ENCODE results near the gene PIGQ.

Gene PIGQ

DNA sequence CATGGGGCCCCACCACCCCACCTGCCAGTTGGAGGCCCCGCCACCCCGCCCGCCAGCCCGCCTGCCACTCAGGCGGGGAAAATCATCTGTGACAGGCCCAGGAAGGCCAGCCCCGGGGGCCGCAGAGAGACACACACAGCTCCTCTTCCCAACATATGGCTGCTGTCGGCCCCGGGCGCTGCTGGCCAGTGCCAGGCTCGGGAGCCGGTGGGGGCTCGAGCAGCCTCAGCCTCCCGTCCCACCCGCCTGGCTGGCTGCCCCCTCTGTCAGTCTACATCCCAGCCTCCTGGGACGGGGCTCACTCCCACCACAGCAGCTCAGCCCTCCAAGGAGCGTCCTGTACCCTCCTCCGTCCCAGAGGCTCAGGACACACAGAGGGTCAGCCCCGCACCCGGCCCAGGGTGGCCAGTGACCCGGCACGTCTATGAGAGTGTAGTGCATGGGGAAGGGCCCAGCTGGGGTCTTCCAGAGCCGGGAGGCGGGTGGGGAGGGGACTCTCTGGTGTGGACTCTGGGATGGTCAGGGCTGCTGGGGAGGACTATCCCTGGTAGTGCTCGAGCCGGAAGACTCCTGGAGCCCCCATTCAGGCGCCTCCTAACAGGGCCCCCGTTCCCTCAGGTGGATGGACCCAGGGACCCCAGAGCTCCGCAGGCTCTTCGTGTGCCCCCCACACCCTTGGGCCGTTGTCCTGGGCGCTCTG, 13.1 kb upstream of the PIGQ start:
- DNase-seq, result no peak

DNA sequence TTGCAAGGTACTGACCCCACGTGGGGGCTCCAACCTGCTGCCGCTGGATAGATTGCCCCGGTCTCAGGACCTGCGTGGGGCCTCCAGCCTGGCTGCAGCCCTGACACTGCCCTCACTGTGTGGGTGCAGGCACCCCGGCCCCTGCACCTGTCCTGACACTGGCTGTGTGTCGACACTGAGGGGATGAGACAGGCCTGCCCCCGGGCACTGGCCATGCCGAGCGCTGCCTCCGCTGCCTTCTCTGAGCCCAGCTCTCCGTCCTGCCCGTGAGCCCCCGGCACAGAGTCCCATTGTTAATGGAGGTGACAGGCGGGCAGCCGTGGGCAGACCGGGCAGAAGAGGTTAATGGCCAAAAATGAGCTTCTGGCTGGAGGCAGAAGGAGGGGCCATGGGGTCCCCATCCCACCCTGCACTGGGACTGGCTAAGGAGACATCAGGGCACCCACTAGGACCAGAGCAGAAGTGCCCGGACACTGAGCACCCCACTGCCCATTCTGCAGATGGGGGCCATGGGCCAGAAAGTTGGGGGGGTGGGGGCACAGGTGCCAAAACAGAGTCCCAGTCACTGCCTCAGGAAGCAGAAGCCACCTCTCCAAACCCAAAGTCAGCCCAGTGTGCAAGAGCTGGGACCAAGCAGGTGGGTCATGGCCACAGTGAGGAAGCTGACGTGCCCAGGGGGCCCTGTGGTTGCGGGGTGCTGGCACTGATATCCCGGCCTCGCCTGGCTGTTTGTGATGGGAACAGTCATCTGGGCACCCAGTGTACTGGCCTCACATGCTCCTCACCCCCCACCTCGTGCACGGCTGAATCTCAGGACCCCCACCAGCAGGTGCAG, 12.1 kb upstream of the PIGQ start:
- no peak for DNase-seq

DNA sequence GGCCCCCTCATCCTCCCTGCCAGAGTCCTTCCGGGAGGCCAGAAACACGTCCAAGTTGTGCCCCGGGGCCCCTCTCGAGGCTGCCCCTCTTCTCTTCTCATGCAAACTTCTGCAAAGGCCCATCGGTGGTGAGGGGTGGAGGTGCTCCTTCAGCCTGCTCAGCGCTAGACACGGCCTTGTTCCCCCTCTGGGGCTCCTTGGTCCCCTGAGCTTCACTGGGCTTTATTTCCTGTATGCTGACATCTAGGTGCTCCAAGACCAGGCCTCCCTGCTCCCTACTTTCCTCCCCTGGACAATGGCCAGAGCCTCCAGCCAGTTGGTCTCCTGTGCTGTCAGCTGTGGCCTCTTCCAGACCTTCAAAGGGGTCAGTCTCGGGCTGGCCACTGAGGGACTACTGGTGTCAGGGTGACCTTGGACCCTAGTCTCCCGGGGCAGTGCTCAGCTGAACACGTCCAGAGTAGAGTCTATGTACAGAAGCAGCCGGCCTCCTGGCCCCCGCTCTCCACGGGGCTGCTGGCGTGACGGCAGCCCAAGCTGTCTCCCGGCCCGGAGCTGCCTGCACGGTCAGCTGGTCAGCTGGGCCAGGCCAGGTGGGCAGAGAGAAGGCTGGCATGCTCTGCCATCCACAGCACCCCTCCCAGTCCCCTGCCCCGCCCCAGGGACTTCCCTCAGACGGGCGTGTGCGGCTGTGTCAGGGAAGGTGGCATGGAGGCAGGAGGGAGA, 11.3 kb upstream of the PIGQ start:
- no peak for DNase-seq

DNA sequence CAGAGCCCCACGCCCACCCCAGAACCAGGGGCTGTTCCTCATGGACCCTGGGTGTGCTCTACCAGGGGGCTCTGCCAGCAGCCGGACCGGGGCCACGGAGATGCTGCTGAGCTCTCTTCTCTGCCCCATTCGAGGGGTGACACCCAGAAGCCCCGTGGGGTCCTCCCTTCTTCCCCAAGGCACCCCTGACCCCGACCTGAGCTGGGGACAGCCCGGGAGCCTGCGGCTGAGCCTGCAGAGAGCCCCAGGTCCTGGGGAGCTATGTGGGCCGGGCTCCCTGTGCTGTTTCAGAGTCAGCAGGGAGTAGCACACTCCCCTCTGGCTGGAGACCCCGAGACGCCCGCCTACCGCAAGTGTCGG, 10.8 kb upstream of the PIGQ start:
- DNase-seq, result no peak

DNA sequence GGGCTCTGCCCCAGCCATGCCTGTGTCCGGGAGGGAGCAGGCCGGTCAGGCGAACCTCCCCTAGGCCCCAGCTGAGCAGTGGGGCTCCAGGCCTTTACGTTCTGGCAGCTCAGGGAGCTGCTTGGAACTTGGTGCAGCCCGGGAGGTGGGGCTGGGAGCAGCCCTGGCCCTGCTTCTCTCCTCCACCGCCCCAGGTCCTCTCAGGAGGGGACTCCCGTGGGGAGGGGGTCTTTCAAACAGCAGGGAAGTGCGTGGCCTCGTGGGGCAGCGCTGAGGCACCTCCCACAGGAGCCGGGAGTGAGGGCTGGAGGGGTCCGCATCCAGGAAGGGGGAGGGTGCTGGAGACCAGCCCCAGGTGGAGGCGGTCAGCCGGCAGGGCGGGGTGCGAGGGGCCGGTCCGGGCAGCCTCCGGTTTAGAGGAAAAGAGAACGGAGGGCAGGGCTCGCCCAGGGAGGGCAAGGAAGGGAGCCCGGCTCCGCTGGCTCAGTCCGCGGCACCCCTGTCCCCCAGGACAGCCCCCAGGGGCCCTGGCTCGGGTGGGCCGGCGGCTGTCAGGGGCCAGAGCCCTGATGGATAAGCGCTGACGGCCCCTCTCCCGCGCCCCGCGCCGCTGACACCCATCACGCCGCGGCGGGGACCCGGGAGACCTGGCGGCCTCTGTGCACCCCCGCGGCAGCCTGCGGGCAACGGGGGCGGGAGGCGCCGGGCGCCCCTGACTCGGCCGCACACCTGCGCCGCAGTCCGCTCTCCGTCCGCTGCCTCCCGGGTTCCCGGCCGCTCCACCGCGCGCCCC, 10.2 kb upstream of the PIGQ start:
- DNase-seq, result no peak

DNA sequence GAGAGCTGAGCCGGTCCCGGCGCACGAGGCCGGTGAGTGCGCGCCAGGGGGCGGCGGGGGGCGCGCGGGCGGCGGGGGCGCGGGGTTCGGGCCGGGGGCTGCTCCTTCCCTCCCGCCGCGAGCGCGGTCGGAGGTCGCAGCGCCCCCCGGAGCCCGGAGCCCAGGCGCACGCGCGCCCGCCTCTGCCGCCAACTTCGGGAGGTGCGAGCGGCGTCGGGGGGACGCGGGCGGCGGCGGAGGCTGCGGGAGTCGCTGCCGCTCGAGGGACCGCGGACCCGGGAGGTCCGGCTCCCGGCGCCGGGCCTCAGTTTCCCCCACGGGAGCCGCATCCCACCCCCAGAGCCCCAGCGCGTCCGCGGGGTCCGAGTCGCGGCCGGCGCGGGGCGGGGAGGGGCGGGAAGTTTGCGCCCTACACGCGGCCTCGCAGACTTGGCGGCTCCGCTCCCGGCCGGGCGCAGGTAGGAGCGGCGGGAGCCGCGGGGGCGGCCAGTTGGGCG, 9.5 kb upstream of the PIGQ start, which contains the start of gene PRR35:
PRR35 (plus strand) TSS at position 191 of the 497 bp plus-strand sequence. CDS start 2,901 bp downstream, outside the sequence.
- DNase-seq, result no peak

DNA sequence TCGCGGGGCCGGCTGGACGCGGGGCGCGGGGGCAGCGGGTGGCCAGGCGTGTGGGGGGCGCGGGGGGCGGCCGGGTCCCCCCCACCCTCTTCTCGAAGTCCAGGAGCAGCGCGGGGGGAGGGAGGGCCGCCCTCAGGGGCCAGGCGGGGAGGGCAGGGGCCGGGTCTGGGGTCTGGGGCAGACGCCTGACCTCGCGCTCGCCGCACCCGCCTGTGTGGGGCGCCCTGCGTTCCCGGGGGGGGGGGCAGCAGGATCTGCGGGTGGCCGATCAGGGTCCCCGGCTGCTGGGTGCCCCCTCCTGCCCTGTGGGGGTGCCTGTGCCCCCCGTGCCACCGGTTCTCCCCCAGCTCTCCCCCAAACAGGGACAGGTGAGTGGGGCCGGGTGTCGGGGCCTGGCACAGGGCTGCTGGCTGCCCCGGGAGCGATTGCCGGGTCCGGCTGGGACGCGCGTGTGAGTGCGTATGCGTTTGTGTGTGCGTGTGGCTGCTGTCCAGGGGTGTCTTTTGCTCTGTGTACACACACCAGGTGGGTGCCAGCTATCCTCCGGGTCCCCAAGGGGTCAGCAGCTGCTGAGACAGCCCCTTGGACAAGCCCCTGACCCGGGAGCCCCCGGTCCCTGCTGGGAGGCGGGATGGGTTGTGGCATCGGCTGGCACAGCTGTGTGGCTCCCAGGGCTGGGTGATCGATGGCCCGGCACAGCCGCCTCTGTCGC, 8.9 kb upstream of the PIGQ start:
- no peak for DNase-seq

DNA sequence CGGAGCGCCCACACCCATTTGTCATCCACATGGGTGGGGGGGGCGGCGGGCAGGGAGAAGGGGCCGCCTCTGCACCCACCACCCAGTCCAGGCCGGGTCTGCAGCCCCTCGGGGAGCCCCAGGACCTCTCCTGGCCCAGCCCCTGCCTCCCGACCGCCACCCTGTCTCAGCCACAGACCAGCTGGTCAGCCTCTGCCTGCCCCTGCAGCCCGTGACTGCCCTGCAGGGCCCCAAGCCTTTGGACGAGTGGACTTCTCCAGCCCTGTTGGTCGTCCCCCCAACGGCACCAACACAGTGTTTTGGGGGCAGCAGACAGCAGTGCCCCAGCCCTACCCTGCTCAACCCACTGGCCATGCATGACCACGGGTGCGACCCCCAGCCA, 8.4 kb upstream of the PIGQ start:
- no peak for DNase-seq

DNA sequence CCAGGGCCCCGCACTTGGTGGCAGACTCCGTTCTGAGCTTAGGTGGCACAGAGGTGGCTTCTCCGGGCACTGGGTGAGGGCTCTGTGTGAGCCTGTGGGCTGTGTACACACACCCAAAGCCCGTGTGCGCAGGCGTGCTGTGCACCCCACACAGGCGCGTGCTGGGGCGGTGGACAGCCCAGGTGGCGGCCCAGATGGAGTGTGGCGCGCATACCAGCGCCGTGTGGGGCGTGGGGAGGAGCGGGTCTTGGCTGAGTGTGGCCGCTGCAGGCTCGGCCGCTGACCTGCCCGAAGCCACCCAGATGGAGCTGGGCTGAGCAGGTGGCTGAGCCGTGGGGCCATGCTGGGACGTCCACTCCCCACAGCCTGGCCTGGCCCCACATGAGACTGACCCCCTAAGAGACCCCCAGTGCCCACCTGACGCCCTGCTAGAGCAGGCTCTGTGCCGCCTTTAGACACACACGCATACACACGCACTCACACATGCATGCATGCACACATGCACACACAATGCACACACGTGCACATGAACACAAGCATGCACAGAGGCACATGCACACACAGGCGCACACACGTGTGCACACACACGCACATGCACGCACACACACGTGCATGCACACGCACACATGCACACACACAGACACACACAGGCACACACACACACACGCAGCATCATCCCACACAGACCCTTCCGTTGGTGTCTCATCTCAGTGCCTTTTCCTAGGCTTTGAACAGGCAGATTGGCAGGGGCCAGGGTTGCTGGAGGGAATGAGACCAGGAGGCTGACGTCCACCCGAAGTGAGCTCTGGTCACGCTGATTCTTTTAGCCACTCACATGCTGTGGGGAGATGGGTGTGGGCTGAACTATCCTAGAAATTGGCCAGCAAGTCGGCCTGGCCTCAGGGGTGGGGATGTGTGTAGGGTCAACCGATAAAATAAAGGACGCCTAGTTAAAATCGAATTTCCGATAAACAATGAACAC, 7.5 kb upstream of the PIGQ start:
- DNase-seq, result no peak

DNA sequence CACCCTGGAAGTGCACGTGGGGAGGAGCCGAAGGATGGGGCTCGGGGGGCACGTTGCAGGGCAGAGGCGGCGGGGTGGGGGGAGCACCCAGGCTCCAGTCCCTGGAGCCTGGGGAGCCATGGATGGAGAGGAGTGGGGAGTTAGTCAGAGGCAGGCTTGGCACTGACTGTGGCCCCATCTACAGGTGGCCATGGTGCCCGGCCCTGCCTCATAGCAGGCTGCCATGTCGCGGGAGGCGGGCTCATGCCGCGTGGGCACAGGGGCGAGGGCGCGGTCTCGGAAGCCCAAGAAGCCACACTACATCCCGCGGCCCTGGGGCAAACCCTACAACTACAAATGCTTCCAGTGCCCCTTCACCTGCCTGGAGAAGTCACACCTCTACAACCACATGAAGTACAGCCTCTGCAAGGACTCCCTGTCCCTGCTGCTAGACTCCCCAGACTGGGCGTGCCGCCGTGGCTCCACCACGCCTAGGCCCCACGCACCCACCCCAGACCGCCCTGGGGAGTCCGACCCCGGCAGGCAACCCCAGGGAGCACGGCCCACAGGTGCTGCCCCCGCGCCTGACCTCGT, 6.6 kb upstream of the PIGQ start:
- no peak for DNase-seq

DNA sequence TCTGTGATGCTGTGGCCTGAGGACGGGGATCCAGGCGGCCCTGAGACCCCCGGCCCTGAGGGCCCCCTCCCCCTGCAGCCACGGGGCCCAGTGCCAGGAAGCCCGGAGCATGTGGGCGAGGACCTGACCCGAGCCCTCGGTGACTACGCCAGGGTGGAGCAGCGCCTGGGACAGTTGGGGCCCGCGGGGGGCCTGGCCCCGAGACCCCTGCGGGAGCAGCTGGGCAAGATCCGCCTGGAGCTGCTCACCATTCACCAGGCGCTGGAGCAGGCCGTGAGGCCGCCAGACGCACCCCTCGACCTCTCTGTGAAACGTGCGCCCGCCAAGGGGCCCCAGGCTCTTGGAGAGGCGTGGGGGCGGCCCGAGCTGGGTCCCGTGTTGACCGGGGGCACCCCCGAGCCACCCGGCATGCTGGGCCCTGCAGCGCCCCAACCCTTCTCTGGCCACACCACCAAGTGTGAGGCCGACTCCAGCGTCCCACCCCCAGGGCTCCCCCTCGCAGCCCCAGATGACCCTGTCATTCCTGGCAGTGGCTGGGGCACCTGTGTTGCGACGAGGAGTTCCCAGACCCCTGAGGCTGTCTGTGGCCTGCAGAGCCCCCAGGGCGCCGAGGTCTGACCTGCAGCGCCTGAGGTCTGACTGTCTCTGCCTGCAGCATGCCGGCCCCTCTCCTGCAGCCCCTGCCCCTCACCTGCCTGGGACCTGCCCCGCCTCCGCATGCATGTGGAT, 4.9 kb upstream of the PIGQ start:
- DNase-seq, result no peak

DNA sequence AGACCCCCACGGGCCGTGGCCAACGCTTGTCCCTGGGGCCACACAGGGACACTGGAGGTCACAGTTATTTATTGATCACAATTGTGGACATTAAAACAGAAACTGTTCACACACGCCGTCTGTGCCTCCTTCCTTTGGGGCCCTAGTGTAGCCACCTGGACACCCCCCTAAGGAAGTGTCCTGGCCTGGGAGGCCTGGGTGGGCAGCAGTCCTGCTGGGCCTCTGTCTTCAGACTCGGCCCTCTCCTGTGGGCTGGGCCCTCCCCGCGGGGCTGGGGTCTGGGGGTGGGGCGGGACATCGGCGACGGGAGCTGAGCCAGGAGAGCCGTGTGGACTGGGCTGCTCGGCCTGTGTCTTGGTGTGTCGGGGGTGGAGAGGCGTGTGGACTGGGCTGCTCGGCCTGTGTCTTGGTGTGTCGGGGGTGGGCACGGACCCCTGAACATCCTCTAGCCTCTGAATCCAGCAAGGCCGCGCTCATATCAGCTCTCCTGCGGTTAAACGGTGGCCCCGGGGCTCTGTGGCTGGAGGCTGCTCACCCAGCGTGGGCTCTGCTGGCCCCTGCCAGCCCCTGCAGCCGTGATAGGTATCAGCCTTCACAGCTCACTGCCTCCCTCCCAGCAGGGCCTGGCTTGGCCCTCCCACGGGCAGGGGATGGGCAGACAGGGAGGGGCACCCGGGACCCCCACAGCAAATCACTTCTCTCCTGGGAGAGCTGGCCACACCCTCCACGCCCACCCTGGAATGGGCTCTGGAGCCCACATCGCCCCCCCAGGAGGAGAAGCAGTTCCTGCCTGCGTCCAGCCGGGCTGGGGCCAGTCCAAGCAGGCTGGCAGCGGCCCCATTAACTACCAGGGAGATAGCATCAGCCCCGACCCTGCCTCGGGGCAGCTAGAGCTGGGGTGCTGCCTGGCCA, 4.1 kb upstream of the PIGQ start:
- DNase-seq, result no peak

DNA sequence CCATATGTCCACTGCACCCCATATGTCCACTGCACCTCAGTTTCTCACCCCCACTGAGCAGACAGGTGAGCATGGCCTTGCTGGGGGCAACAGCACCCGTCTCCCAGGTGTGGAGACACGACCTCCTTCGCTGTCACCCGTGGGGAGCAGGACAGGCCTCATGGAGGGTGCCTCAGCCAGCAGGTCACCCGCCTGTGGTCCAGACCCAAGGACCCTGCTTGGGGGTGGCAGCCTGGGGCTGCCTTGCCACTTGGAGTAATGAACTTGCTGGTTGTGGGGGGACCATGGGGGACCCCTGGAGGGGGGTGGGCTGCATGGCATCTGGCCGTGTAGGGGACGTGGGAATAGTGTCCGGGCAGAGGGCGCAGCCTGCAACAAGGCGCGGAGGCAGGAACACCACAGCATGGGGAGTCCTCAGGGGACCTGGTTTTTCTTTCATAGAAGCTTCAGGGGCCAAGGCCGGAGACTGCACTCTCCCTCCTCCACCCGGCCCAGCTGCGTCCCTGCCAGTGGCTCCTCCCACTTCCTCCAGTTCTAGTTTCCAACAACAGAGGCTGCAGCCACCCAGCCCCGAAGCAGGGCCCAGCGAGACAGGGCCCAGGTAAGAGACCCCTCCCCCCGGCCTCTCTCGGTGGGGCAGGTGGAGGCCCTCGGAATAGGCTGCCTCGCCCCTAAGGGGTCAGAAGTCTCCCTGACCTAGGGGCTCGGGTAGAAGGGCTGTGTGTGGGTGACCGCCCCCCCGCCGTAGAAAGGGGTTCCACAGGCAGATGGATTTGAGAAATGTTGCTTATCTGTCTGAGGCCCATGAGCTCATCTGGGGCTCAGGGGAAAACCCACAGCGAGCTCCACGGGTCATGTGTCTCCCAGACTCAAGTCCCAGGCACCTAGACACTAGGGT, 3.0 kb upstream of the PIGQ start, which contains the start of gene NHLRC4:
NHLRC4 (plus strand) TSS at position 531 of the 898 bp plus-strand sequence. CDS start 1,043 bp downstream, outside the sequence.
- no peak for DNase-seq

DNA sequence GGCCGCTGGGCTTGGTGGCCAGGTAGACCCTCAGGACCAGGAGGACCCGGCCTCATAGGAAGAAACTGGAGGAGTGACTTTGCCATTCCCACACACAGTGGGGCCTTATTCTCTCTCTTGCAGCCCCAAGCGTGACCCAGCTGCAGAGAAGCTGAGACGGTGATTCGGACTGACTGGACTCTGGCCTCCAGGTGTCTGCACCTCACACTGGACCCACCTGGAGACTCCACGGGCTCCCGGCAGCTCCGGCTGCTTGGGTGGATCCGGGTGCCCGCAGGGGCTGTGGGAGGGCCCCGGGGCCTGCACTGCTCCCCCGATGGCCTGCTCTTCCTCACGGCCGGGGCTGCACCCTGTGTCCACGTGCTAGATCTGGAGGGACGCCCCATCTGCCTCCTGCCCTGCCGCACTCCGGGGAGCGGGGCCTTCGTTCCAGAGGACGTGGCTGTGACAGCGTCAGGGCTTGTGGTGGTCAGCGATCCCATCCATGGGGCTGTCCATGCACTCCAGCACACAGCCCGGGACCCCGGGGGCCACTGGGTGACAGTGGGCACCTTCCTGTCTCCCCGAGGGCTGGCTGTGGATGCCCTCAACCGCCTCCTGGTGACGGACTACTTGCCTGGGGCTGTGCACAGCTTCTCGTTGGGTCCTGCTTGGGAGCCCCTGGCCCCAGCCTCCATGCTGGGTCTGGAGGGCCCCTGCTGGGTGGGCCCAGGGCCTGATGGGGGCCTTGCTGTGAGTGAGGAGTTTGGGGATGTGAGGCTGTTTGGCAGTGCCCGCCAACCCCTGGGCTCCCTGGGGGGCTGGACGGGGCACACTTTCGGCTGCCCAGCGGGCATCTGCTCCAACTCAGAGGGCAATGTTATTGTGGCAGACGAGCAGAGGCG, 2.2 kb upstream of the PIGQ start:
- no peak for DNase-seq

DNA sequence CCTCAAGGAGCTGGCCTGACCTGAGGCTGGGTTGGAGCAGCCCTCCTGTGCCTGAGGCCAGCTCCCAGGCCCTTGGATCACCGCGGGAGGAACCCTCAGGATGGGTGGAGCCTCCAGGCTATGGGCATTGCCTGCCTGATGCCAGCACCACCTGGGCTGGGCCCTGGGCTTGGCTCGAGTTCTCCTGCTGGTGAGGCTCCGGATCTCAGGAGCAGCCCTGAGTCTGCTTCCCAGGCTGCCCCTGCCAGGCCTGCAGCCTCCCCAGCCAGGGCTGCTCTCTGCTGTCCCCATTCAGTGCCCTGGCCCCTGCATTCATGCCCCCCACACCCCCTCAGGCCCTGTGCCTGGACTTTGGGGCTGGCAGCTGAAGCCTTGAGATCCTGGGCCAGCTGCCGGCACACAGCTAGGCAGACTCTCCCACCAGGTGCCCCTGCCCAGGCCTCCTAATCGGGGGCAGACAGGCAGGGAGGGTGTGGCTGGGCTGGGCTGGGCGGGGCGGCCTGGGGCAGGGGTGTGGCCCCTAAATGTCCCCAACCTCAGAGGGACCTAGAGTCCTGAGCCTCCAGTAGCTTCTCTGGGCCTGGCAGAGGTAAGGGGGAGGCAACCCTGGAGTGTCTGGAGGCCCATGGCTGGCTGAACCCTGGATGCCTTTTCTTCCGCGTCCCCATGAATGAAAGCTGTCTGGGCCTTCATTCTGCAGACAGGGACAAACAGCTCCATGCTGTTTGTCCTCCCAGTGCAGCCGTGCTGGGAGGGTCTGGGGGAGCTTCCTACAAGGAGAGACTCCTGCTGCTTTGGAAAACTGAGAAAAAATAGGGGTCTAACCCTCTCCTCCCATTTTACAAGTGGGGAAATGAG, 1.1 kb upstream of the PIGQ start:
- DNase-seq, result no peak
